WTC11 (cell line): ENCODE data around the gene PPP1R1B. TPM values are rescaled to one million over a fixed set of nuclear protein-coding genes. Genes with fewer than 3 reads are reported as not detected.

Experiments used
- ATAC-seq: fragments of 200-7000 bp; cut with Tn5 transposase; 2 replicates; pipeline ENCODE4 v1.10.0; 2021; ENCODE audit warnings: mild to moderate bottlenecking, moderate library complexity
- CTCF ChIA-PET: fragments of 300-600 bp; sonication (Branson Sonifier 250); formaldehyde crosslinking; loops from one replicate; lab custom pipeline; 2021; ENCODE audit warnings: antibody characterized with exemption; lab: Charles Lee
- POLR2A ChIA-PET: fragments of 350-600 bp; sonication (Branson Sonifier 250); formaldehyde crosslinking; loops from one replicate; lab custom pipeline; 2021; ENCODE audit warnings: antibody characterized with exemption; lab: Charles Lee
- DNase-seq: peaks from one replicate; pipeline ENCODE4 v3.0.0; 2021; ENCODE audit warnings: low spot score
- H3K27ac Mint-ChIP-seq: 2 replicates; pipeline ENCODE4 v1.8.0; 2021; ENCODE audit warnings: mixed read lengths
- H3K27me3 Mint-ChIP-seq: 2 replicates; pipeline ENCODE4 v1.8.0; 2021; ENCODE audit warnings: low read depth, mild to moderate bottlenecking, moderate library complexity, mixed read lengths
- H3K36me3 Mint-ChIP-seq: 2 replicates; pipeline ENCODE4 v1.8.0; 2021; ENCODE audit warnings: mixed read lengths
- H3K4me1 Mint-ChIP-seq: 2 replicates; pipeline ENCODE4 v1.8.0; 2022; ENCODE audit warnings: mixed read lengths
- H3K4me3 Mint-ChIP-seq: 2 replicates; pipeline ENCODE4 v1.8.0; 2021; ENCODE audit warnings: mild to moderate bottlenecking, moderate library complexity, mixed read lengths
- H3K9me3 Mint-ChIP-seq: 2 replicates; pipeline ENCODE4 v1.8.0; 2021; ENCODE audit warnings: mixed read lengths
- CDX4 ChIP-seq: fragments of 250-450 bp; sonication (Bioruptor Pico); IDR thresholded peaks from 2 replicates; pipeline ENCODE4 v1.9.0; 2021; ENCODE audit warnings: moderate library complexity, mild to moderate bottlenecking, inconsistent platforms, borderline replicate concordance
- CREM ChIP-seq: sonication (generic); formaldehyde crosslinking; IDR thresholded peaks from 2 replicates; pipeline ENCODE4 v1.8.1; 2022; ENCODE audit warnings: mild to moderate bottlenecking, missing genetic modification reagents, moderate library complexity
- E2F4 ChIP-seq: sonication (generic); formaldehyde crosslinking; IDR thresholded peaks from 2 replicates; pipeline ENCODE4 v1.8.1; 2022; ENCODE audit warnings: low read depth, mild to moderate bottlenecking, moderate library complexity, missing genetic modification reagents, borderline replicate concordance
- EMX1 ChIP-seq: fragments of 250-450 bp; sonication (Bioruptor Pico); IDR thresholded peaks from 2 replicates; pipeline ENCODE4 v1.8.0; 2021; ENCODE audit warnings: mild to moderate bottlenecking
- ERG ChIP-seq: fragments of 250-450 bp; sonication (Bioruptor Pico); IDR thresholded peaks from 2 replicates; pipeline ENCODE4 v1.8.0; 2021; ENCODE audit warnings: mild to moderate bottlenecking
- ETV6 ChIP-seq: sonication (generic); formaldehyde crosslinking; IDR thresholded peaks from 2 replicates; pipeline ENCODE4 v1.8.1; 2022; ENCODE audit warnings: mild to moderate bottlenecking, missing genetic modification reagents
- FOXK1 ChIP-seq: sonication (generic); formaldehyde crosslinking; IDR thresholded peaks from 2 replicates; pipeline ENCODE4 v1.8.0; 2022; ENCODE audit warnings: mild to moderate bottlenecking, moderate library complexity, missing genetic modification reagents
- FOXP4 ChIP-seq: sonication (generic); formaldehyde crosslinking; IDR thresholded peaks from 2 replicates; pipeline ENCODE4 v1.8.0; 2022; ENCODE audit warnings: mild to moderate bottlenecking, missing genetic modification reagents
- GTF2I ChIP-seq: fragments of 250-450 bp; sonication (Bioruptor Pico); conservative IDR thresholded peaks from 2 replicates; pipeline ENCODE4 v1.4.0; 2021; ENCODE audit warnings: mild to moderate bottlenecking
- JAZF1 ChIP-seq: fragments of 250-450 bp; sonication (Bioruptor Pico); IDR thresholded peaks from 2 replicates; pipeline ENCODE4 v1.9.0; 2021; ENCODE audit warnings: moderate library complexity, mild to moderate bottlenecking, inconsistent platforms
- KAT7 ChIP-seq: sonication (generic); formaldehyde crosslinking; IDR thresholded peaks from 2 replicates; pipeline ENCODE4 v1.8.1; 2023; ENCODE audit warnings: missing genetic modification reagents, mild to moderate bottlenecking, borderline replicate concordance
- MAX ChIP-seq: sonication (generic); formaldehyde crosslinking; IDR thresholded peaks from 2 replicates; pipeline ENCODE4 v1.8.0; 2022; ENCODE audit warnings: mild to moderate bottlenecking, missing genetic modification reagents
- NFYB ChIP-seq: sonication (generic); formaldehyde crosslinking; conservative IDR thresholded peaks from 2 replicates; pipeline ENCODE4 v1.8.0; 2022; ENCODE audit warnings: low read depth, missing genetic modification reagents
- NR1H2 ChIP-seq: sonication (generic); formaldehyde crosslinking; IDR thresholded peaks from 2 replicates; pipeline ENCODE4 v1.9.0; 2021; ENCODE audit warnings: mild to moderate bottlenecking, moderate library complexity, missing genetic modification reagents
- OVOL2 ChIP-seq: fragments of 250-450 bp; sonication (Bioruptor Pico); IDR thresholded peaks from 2 replicates; pipeline ENCODE4 v1.9.0; 2021; ENCODE audit warnings: mild to moderate bottlenecking, borderline replicate concordance
- PREB ChIP-seq: sonication (generic); formaldehyde crosslinking; IDR thresholded peaks from 2 replicates; pipeline ENCODE4 v1.8.1; 2022; ENCODE audit warnings: mild to moderate bottlenecking, missing genetic modification reagents, moderate library complexity, borderline replicate concordance
- RORB ChIP-seq: fragments of 250-450 bp; sonication (Bioruptor Pico); IDR thresholded peaks from 2 replicates; pipeline ENCODE4 v1.9.0; 2021; ENCODE audit warnings: mild to moderate bottlenecking
- SMAD4 ChIP-seq: sonication (generic); formaldehyde crosslinking; IDR thresholded peaks from 2 replicates; pipeline ENCODE4 v1.8.0; 2022; ENCODE audit warnings: mild to moderate bottlenecking, missing genetic modification reagents
- TEAD1 ChIP-seq: sonication (generic); formaldehyde crosslinking; IDR thresholded peaks from 2 replicates; pipeline ENCODE4 v1.8.0; 2022; ENCODE audit warnings: mild to moderate bottlenecking, missing genetic modification reagents
- TP53 ChIP-seq: sonication (generic); formaldehyde crosslinking; IDR thresholded peaks from 2 replicates; pipeline ENCODE4 v1.8.1; 2023; ENCODE audit warnings: mild to moderate bottlenecking, missing genetic modification reagents
- USF1 ChIP-seq: sonication (generic); formaldehyde crosslinking; IDR thresholded peaks from 2 replicates; pipeline ENCODE4 v1.8.0; 2022; ENCODE audit warnings: mild to moderate bottlenecking, missing genetic modification reagents
- USF2 ChIP-seq: sonication (generic); formaldehyde crosslinking; IDR thresholded peaks from 2 replicates; pipeline ENCODE4 v1.8.1; 2023; ENCODE audit warnings: mild to moderate bottlenecking, missing genetic modification reagents, moderate library complexity
- ZNF232 ChIP-seq: sonication (generic); formaldehyde crosslinking; IDR thresholded peaks from 2 replicates; pipeline ENCODE4 v1.8.0; 2022; ENCODE audit warnings: mild to moderate bottlenecking, missing genetic modification reagents
- total RNA-seq: library from RNA; stranded (reverse); gene quantifications from 3 replicates; pipeline ENCODE4 v1.2.3, GENCODE V29; 2021

Gene PPP1R1B
- total RNA-seq, 1 experiment from 2014 or later, result 20.5 TPM

- peak overlapping the region; percentile 64 for H3K4me3 Mint-ChIP-seq
- no peaks in the 10 kb centered on the region for H3K36me3 Mint-ChIP-seq
- POLR2A ChIA-PET, result interaction anchor here (0.6 to 1.4 kb wide), 4 partner anchors 17 to 400 kb away, joined by 3 to 5 read pairs (median 4); partner anchors contain the start of gene ERBB2
- CTCF ChIA-PET, result interaction anchor here (0.6 to 23.6 kb wide), 24 partner anchors 8 to 495 kb away, joined by 3 to 876 read pairs (median 4); partner anchors contain the start of genes CDK12, PGAP3, PNMT and PSMD3
- peaks cover 76% of the 10 kb centered on the region for H3K4me1 Mint-ChIP-seq
- no peak overlapping the region for H3K27ac Mint-ChIP-seq
- H3K27me3 Mint-ChIP-seq, result peaks cover 45% of the 10 kb centered on the region
- DNase-seq, result no peak
- H3K9me3 Mint-ChIP-seq, result no peaks in the 10 kb centered on the region
- no peak for ATAC-seq
- TF ChIP-seq CREM (CRISPR knock-in tag) (no peak), MAX (CRISPR knock-in tag) (no peak), PREB (CRISPR knock-in tag) (no peak), RORB (CRISPR knock-in tag) (no peak), NFYB (CRISPR knock-in tag) (no peak), E2F4 (CRISPR knock-in tag) (no peak), ERG (no peak), ZNF232 (CRISPR knock-in tag) (no peak), ETV6 (CRISPR knock-in tag) (no peak), USF1 (CRISPR knock-in tag) (no peak), FOXK1 (CRISPR knock-in tag) (no peak)
- TF ChIP-seq, all 79 proteins: peak for 0
Observed at GRCh38 chr17:39627712-39628516, 1.2 kb downstream of the PPP1R1B start.

GRCh38 chr17:39628655-39629493 lies 2.1 kb downstream of the PPP1R1B start:
- H3K4me1 Mint-ChIP-seq, result peaks cover 80% of the 10 kb centered on the region
- TF ChIP-seq ZNF232 (CRISPR knock-in tag) (no peak), RORB (CRISPR knock-in tag) (no peak), GTF2I (CRISPR knock-in tag) (no peak), KAT7 (CRISPR knock-in tag) (no peak), USF1 (CRISPR knock-in tag) (no peak), EMX1 (no peak), NR1H2 (CRISPR knock-in tag) (no peak), SMAD4 (CRISPR knock-in tag) (no peak), CDX4 (CRISPR knock-in tag) (no peak), JAZF1 (no peak), TP53 (CRISPR knock-in tag) (no peak), USF2 (no peak), TEAD1 (CRISPR knock-in tag) (no peak), OVOL2 (CRISPR knock-in tag) (no peak), FOXP4 (CRISPR knock-in tag) (no peak)

More at GRCh38 chr17:39628655-39629493, 2.1 kb downstream of the PPP1R1B start:
- Mint-ChIP-seq H3K27me3 (peaks cover 41% of the 10 kb centered on the region), H3K36me3 (no peaks in the 10 kb centered on the region), H3K4me3 (peak overlapping the region; percentile 9; the same call in 1 of the 2 replicates), H3K27ac (no peak overlapping the region), H3K9me3 (no peaks in the 10 kb centered on the region)
- ChIA-PET POLR2A (interaction anchor here (0.5 to 1.4 kb wide), 3 partner anchors 16 to 126 kb away, joined by 3 to 4 read pairs (median 3); no protein-coding TSS in a partner anchor), CTCF (interaction anchor here (0.5 to 23.6 kb wide), 20 partner anchors 9 to 423 kb away, joined by 3 to 876 read pairs (median 5); partner anchors contain the start of genes CDK12, PGAP3, PNMT and PSMD3)
- ATAC-seq (no peak), DNase-seq (no peak)
